ENCODE data around the gene MAGI1.
"Not testable (repeated sequence)": the region's sequence is repeated elsewhere in the genome, so short reads cannot be mapped to it uniquely, and the experiment has no call there.

The MAGI1 gene

DNA sequence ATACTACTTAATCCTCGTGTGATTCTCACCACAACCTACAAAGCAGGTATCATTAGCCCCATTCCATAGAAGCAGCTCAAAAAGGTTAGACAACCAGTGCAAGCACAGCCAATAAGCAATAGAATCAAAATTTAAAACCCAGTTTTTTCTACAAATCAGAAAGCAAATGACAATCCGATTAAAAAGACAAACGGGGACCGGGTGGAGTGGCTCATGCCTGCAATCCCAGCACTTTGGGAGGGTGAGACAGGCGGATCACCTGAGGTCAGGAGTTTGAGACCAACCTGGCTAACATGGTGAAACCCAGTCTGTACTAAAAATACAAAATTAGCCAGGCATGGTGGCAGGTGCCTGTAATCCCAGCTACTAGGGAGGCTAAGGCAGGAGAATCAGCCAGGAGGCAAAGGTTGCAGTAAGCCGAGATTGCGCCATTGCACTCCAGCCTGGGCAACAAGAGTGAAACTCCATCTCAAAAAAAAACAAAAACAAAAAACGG lies 430.7 kb downstream of the MAGI1 start:
- not testable (repeated sequence) for DNase-seq

DNA sequence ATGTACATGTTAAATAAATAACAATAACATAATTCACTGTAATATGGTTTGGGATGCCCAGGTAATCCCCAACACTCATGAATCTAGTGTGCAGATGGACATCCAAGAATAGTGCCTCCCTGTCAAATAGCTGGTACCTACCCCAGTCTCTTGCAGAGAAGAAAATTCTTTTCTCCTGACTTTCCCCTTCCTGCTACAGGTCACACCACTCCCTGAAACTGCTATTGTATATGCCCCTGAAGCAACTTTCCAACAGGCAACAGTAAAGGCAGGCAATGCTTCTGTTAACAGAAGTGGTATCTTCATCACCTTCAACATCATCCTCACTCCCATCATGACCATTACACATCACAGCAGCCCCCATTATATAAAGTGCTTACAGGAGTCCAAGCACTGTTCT lies 431.6 kb downstream of the MAGI1 start:
- DNase-seq: no peak

DNA sequence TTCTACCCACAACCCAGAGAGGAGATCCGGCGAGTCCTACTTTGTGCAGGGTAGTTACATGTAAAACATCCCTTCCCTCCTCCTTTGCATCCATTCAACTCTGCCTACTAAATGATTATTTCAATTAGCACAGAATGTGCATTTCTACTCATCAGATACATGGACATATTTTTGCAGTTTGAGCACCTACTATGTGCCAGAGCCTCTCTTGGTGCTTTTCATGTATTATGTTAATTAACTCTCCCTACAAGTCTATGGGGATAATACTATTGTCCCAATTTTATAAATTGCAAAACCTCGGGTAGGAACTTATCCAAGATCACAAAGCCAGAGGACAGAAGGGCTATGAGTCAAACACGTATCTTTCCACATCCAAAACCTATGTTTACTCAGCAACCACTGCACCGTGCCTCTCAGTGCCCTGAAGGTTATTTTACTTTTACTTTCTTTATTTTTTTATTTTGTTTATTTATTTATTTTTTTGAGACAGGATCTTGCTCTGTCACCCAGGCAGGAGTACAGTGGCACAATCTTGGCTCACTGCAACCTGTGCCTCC lies 432.8 kb downstream of the MAGI1 start:
- DNase-seq: no peak

DNA sequence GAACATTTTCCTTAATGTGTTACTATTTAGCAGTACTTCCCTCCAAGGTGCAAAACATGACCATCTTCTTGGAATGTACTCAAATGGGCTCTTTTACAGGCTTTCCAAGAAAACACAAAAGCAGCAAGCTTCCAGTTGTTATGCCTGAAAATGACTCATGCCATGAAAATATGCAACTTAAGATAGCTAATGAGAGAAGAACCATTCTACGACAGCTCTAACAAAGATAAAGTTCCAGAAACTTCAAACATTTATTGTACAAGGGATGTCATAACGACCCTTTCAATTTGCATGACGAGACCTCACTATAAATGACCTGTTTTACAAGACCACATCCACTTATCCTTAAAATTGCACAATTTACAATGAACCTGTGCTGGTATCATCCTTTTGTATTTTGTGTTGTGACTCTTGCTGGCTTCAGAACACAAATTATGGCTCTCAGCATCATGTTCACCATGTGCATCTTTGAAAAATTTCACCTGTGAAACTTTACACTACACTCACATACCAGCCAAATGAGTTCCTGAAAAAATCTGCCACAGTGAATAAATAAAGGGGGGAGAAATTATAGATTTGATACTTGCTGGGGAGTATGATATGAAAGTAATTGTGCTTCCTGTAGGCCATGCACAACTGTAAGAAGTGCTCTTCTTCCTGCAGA lies 433.7 kb downstream of the MAGI1 start:
- DNase-seq: no peak

DNA sequence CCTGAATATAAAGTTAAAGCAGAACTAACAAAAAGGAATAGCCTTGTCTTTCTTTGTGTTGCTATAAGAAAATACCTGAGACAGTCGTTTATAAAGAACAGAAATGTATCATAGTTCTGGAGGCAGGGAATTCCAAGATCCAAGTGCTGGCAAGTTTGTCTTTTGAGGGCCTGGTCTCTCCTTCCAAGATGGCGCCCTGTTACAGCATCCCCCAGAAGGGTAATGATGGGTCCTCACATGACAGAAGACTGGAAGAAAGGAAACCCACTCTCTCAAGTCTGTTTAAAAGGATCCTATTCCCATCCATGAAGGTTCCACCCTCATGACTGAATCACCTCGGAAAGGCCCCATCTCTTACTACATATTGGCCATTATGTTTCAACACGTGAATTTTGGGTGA lies 435.1 kb downstream of the MAGI1 start:
- DNase-seq: no peak

DNA sequence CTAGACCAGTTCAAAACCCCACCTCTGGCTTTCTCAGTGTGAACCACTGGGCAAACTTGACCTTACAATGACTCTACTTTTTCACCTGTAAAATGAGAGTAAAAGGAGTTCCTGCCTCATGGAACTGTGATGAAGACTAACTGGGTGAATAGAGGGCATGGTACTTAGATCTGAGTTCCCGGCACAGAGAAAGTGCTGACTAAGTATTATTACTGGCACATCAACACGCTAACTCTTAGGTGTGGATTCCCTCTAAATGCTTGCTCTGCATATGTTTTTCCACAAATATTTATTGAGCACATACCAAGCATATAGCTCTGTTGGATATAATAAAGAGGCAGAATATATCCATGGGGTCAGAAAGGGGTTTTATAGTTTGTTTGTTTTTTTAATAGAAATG lies 437.8 kb downstream of the MAGI1 start:
- no peak for DNase-seq

DNA sequence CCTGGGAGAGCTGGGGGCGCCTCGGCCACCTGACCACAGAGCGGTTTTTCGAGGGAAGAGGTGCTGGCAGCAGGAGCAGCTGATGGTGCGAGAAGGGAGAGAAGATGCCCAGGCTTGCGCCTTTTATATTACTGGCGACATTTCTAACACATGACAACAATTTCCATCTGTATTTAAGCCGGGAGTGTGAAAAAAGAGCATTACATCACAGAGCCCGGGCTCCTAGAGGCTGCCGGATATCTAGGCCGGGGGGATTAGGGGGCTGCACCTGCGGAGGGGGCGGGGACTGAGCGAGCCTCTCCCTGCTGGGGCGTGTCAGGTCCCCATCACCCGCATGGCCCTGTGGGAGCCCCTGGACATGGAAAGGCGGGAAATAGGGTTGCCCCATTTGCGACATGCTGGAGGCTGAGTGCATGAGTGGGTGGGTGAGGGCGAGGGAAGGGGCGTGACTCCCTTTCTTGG lies 440.7 kb downstream of the MAGI1 start:
- no peak for DNase-seq

DNA sequence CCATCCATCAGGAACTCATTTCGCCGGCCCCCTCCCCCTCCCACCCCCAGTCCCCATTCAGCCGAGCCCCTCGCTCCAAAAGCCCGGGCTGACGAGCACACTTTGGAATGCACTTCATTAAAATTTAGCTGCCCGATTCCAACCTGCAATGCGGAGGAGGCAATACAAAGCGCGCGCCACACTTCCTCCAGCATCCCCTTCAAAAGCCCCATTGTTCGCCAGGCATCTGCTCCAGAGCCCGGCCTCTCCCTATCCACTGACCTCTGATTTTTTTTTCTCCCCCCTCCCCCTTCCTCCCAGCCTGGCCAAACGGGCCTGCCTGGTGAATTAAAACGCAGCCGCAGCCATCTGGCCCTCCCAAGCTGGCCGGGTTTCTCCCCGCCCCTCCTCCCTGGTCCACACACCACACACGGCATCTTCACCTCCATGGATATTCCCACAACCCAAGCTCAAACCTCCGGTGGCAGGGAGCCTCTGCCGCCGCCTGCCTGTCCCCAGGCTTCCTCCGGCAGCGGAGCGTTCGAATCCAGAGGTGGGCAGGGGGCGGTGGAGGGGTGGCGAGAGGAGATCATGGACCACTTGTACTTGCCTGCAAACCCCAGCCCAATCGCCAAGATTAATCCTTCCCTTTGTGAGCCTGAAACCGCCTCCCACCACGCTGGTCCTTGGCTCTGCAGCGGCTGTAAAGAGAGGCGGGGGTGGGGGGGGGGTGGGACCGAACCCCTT lies 441.3 kb downstream of the MAGI1 start:
- DNase-seq: no peak

DNA sequence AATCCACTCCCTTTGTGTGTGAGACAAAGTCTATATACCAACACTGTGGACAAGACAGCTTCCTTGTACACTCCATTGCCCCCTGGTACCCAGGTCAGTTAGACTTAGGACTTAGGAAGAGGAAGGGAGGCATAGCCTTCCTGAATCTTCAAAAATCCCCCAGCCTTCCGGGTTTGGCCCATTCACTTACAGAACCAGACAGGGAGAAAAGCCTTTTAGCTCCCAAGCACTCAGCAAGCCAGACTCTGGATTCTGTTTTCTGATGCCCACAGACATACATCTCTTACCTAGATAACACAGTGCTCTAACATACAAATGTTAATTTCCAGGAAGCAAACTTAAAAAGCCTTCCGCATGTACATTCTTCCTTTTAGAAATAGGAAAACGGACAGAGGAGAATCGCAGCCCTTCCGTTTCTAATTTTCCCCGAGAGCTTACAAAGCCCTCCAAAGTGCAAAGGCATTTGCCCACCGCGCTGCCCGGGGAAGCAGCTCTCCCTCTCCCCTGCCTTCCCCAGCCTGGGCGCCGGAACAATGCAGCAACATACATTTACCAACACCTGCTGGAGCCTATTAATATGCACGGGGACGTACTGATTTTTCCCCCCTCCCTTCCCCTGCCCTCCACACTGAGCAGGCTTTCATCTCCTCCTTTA lies 442.0 kb downstream of the MAGI1 start:
- no peak for DNase-seq

DNA sequence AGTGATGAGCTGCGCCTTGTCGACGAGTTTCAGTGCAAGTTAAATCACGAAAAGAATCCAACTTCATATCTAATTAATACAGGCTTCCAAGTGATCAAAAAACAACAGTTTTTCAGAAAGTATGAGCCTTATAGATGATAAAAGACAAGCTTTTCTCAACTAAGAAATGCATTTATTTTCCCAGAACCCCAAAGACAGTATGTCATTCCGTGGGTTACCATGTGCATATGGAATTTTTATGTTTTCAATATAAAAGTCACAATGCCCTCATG lies 442.8 kb downstream of the MAGI1 start:
- no peak for DNase-seq

DNA sequence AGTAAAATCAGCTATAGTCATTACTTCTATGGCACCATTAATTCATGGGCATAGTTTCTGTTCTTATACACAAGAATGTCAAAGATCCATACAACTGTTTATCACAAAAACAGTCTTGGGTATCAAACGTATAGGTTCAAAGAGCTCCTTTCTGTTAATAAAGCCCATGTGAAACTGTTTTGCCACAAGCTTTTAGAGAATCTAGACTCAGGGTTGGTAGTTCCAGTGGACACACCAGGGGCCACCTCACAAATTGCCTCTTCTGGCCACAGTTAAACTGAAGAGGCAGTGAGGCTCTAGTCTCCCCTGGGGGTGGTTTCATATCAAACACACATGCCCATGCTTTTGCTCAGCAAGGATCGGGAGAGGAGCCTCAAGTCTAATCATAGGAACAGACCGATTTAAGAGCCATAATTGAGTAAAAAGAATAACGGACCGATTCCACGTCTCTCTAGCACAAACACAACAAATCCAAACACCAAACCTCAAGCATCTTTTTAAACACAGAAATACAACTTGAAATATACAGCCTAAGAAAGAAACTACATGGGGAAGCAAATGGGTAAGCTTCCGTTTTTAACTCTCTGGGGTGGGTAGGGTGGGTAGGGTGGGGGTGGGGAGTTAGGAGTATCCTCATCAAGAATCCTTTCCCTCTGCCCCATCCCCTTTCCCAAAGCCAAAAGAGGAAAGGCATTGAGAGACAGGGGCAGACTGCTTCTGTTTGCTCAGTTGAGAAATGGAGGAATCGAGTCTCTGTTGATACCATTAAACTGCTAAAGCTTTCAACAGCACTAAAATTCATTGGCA lies 443.3 kb downstream of the MAGI1 start:
- no peak for DNase-seq

DNA sequence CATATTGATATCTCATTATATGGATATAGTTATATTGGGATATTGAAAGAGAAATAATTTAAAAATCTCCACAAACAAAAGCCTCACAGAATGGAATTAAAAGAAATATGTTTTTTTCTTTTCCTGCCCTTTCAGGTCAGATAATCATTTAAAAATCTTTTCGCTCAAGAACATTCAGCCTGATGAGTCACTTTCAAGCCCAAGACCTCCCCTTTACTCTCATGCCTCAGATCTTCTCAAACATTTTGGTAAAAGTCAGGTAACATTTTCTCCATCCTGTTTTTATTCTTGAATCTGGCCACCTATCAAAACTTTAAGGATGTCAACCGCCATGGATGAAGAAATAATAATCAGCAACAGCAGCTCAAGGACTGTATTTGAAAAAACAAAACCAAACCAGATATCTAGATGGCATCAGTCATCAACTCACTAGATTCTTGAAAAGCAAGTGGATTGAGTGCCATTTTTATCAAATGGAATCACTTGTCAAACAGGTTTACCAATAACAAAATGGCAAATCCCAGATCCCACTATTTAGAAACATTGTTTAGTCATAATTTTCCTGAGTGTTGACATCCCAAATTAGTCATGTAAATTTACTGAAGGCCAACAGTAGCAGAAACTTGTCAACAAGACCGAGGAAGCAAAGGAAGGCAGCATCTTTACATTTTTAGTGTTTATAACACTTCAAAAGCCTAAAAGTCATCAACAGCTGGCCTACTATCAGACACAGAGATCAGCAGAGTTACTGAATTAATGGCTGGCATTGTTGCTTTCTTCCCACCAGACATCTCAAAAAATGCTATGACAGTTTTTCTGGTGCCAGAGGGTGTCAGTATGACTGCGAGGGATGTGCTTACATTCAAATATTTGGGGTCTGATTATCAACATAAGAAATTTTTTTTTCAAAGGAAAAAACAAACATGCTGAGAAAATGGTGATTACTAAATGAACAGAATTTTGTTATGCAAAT lies 444.7 kb downstream of the MAGI1 start:
- DNase-seq: peak in 1 of 2 experiments; percentile 49

DNA sequence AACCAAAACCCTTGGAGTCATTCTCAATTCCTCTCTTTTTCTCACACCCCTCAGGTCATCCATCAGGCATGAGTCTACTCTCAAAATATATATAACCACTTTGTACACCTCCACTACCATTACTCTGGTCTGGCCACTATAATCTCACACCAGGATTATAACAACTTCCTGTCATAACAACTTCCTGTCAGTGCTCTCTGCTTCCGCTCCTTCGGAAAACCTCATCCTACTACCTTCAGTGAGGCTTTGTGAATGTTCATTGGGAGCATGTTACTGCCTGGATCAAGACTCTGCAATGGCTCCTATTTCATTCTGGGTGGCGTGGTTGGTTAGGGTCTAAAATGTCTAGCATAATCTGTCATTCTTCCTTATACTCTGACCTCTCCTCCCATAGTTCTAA lies 447.4 kb downstream of the MAGI1 start:
- DNase-seq: no peak

DNA sequence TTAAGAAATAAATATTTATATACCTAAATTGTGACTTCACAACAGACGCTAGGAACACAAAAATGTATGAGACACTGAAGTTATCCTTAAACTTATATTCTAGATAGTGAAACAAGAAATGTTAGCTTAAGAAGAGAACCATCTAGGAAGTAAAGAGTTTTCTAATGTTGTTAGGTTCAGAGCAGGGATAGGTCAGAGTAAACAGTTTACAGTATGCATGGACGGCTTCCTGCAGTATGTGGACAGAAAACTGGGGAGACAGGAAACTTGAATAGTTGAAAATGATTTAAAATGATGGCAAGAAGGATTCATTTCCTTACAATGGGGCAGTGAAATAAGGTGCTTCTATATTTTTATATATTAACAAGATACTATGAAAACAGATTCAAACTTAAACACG lies 449.8 kb downstream of the MAGI1 start:
- no peak for DNase-seq

DNA sequence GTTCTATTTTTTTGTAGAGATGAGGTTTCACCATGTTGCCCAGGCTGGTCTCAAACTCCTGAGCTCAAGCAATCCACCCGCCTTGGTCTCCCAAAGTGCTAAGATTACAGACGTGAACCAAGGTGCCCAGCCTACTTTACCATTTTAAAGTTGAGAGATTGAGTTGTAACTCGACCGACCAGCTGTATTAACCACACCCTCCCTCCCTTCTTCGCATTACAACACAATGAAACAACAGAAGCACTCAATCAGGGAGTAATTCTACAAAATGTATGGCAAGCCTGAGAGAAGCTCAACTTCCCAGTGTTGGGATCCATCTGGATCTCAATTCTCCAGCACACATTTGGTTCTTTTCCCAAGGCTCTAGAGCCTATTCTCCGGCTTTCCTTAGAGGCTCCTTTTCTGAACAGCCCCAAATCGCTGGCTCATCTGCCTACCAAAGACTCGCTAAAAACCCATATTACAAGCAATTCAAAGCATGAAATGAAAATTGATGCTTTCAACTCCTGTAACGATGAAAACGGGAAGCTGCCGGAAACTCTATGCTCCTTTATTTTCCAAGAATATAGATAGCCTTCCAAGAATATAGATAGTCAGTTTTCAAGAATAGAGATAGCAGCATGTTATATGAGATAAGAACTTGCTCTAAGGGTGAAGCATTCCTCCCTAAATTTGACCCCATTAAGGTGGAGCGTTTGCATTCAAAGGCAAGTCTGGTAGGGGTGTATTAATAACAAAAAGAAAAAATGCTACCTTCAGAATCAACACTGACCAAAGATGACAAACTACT lies 450.9 kb downstream of the MAGI1 start:
- no peak for DNase-seq

DNA sequence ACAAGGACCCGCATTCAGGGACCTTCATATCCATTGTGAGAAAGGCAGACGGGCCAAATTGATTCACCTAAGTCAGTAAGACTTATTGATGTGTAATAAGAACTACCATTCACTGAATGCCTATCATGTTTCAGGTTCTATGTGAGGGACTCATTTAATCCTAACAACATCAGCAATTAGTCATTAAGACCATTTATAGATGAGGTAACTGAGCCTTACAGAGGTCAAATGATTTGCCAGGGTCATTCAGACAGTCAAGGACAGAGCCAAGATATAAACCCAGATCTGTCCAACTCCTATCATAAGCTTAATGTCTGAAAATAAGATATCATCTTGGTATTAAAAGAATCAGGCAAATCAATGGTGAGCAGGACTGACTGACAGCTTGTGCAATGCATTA lies 453.8 kb downstream of the MAGI1 start:
- DNase-seq: no peak

DNA sequence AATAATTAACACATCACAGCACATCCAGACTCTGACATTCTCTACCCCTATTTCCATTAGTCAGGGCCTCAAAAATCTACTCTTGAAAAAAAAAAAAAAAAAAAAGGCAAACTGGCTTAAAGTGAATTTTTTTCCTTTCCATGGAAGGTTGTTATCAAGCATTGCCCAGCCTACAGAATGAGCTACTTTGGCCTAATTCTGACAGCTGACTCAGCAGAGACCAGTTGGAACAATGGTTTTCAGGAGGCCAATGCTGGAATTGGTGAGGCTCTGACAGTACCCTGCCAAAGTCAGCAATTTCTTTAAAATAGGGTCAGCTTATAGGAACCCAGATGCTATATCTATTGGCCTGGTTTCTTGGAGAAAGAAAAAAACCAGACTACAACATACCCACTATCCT lies 454.7 kb downstream of the MAGI1 start:
- DNase-seq: no peak

DNA sequence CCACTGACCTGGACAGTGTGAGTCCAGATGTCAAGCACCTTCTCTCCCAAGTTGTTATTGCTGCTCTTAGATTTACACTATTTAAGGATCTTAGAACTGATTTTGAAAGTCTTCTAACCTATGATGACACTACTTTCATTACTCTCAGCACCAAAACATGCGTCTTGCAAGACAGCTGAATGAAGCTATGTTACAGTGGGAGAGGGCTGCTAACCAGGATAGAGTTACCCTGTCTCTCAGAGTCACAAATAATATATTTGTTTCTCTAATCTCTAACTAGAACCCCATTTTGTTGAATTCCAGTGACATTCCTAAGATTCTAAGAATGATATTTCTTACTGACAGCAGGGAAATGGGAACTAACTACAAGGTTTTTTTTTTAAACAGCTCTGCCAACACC lies 455.5 kb downstream of the MAGI1 start:
- DNase-seq: no peak

DNA sequence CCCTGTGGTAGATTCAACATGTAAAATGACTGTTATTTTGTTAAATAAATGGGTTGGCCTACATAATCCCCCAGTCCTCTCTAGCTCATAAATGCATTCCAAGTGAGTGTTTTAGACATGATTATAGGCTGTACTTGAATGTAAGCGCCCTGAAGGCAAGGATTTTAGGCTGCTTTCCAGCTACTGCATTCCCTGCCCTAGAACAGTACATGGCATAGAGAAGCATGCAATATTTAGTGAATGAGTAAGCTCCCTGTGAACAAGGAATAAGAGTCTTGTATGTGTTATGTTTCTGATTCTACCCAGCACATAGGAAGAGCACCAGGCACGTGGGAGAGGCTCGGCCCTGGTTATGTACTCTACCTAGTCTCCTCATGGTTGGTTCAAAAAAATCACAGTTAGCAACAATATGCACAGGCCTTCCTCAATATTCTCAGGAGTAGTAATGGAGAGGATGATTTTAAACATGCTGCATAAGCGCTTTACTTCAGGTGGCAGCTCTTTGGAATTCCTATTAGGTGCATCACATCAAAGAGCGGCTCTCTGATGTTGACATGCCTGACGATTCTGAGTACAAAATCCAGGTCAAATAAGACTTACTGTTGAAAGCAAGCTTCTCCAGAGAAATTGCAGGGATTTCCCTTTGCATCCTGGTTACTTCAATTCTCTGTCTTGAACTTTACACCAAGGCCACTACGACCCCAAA lies 456.6 kb downstream of the MAGI1 start:
- no peak for DNase-seq

DNA sequence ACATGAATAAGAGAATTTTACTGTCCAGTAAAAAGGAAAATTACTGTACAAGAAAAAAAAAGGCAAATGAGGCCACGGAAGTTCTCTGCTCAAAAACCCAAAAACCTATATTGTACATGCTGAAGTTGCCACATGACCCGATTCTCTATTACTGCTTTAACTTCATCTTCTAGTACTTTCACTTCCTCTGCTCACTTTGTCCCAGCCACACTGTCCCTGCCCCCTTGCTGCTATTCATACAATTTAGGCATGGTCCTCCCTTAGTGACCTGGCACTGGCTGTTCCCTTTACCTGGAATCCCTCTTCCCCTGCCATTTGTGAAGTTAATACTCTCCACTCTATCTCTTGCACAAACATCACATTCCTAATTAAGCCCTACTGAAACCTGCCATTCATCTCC lies 457.4 kb downstream of the MAGI1 start:
- DNase-seq: no peak

Measured in NCI-H1930 (cell line).